Measurements from ENCODE around the gene TRPM3.

DNA sequence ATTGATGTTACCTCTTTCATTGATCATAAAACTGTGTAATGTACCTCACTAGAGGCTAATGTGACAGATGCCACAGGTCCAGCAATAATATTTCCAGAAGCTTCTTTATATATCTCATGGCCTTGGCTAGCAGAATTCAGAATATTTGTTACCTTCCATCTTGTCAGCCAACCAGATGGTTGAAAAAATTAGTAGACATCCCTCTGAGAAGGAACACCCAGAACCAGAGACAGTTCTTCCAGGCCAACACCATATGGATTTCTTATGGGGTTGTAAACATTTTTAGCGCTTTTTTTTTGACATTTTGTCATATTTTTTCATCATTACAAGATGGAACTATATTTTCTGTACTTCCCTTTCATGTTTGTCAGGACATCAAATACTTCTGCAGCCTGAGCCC, 428.2 kb downstream of the TRPM3 start:
- TF ChIP-seq, protein P1, sequence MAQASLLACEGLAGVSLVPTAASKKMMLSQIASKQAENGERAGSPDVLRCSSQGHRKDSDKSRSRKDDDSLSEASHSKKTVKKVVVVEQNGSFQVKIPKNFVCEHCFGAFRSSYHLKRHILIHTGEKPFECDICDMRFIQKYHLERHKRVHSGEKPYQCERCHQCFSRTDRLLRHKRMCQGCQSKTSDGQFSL (CRISPR knock-in tag; IDR thresholded peaks at IDR 0.05) = no peak
- TF ChIP-seq, protein P1 (tag; IDR thresholded peaks at IDR 0.05) = no peak
- TF ChIP-seq, protein P2, sequence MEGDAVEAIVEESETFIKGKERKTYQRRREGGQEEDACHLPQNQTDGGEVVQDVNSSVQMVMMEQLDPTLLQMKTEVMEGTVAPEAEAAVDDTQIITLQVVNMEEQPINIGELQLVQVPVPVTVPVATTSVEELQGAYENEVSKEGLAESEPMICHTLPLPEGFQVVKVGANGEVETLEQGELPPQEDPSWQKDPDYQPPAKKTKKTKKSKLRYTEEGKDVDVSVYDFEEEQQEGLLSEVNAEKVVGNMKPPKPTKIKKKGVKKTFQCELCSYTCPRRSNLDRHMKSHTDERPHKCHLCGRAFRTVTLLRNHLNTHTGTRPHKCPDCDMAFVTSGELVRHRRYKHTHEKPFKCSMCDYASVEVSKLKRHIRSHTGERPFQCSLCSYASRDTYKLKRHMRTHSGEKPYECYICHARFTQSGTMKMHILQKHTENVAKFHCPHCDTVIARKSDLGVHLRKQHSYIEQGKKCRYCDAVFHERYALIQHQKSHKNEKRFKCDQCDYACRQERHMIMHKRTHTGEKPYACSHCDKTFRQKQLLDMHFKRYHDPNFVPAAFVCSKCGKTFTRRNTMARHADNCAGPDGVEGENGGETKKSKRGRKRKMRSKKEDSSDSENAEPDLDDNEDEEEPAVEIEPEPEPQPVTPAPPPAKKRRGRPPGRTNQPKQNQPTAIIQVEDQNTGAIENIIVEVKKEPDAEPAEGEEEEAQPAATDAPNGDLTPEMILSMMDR (IDR thresholded peaks at IDR 0.05 in 2 of 3, conservative IDR thresholded peaks at IDR 0.05 in 1 of 3; ENCODE audit: insufficient read depth in 2 of 3, low read depth in 1 of 3, low read length in 3 of 3) = no peak
- TF ChIP-seq EP300 (IDR thresholded peaks at IDR 0.05; ENCODE audit: low read length) = no peak
- no peak for TF ChIP-seq RNF2 (IDR thresholded peaks at IDR 0.05)
- no peak for TF ChIP-seq ZNF239 (CRISPR knock-in tag; IDR thresholded peaks at IDR 0.05)
- TF ChIP-seq ZNF384 (IDR thresholded peaks at IDR 0.05; ENCODE audit: low read depth, low read length) = no peak
- no peak for TF ChIP-seq BRD4 (IDR thresholded peaks at IDR 0.05)
- no peak for TF ChIP-seq ZNF354B (CRISPR knock-in tag; IDR thresholded peaks at IDR 0.05)

Measured in K562 (cell line).